ENCODE measurements around the gene NUDCD3.

Gene NUDCD3

GRCh38 chr7:44398511-44398911 lies 91.9 kb downstream of the NUDCD3 start (continued):
- no peak for TF ChIP-seq CSRNP3 (CRISPR knock-in tag; IDR thresholded peaks at IDR 0.05)

- TF ChIP-seq ESRRG (CRISPR knock-in tag; IDR thresholded peaks at IDR 0.05) (no peak), ZC3H10 (CRISPR knock-in tag; IDR thresholded peaks at IDR 0.05) (no peak), TCF4 (CRISPR knock-in tag; IDR thresholded peaks at IDR 0.05; ENCODE audit: borderline replicate concordance) (no peak), SNAI2 (CRISPR knock-in tag; IDR thresholded peaks at IDR 0.05) (no peak), PATZ1 (CRISPR knock-in tag; IDR thresholded peaks at IDR 0.05; ENCODE audit: borderline replicate concordance) (no peak), TSHZ2 (CRISPR knock-in tag; IDR thresholded peaks at IDR 0.05) (no peak), ZFP3 (CRISPR knock-in tag; IDR thresholded peaks at IDR 0.05) (no peak), TOX (CRISPR knock-in tag; IDR thresholded peaks at IDR 0.05; ENCODE audit: borderline replicate concordance) (no peak), CSRNP3 (CRISPR knock-in tag; IDR thresholded peaks at IDR 0.05) (no peak), POU6F1 (CRISPR knock-in tag; IDR thresholded peaks at IDR 0.05; ENCODE audit: borderline replicate concordance, low read depth) (no peak), RARB (CRISPR knock-in tag; IDR thresholded peaks at IDR 0.05) (no peak), CSDC2 (CRISPR knock-in tag; IDR thresholded peaks at IDR 0.05) (no peak), CREB5 (CRISPR knock-in tag; IDR thresholded peaks at IDR 0.05; ENCODE audit: low read depth) (no peak)
- no peak for ATAC-seq
Observed at GRCh38 chr7:44396931-44397545, 93.4 kb downstream of the NUDCD3 start.

GRCh38 chr7:44396496-44396895 lies 94.0 kb downstream of the NUDCD3 start:
- no peak for TF ChIP-seq CSDC2 (CRISPR knock-in tag; IDR thresholded peaks at IDR 0.05)
- no peak for TF ChIP-seq SNAI2 (CRISPR knock-in tag; IDR thresholded peaks at IDR 0.05)
- TF ChIP-seq ZFP30 (CRISPR knock-in tag; IDR thresholded peaks at IDR 0.05) = no peak
- no peak for TF ChIP-seq ISL1 (CRISPR knock-in tag; IDR thresholded peaks at IDR 0.05)
- TF ChIP-seq POU6F1 (CRISPR knock-in tag; IDR thresholded peaks at IDR 0.05; ENCODE audit: borderline replicate concordance, low read depth) = no peak
- TF ChIP-seq RARB (CRISPR knock-in tag; IDR thresholded peaks at IDR 0.05) = no peak
- no peak for TF ChIP-seq TOX (CRISPR knock-in tag; IDR thresholded peaks at IDR 0.05; ENCODE audit: borderline replicate concordance)
- TF ChIP-seq TSHZ2 (CRISPR knock-in tag; IDR thresholded peaks at IDR 0.05) = no peak
- no peak for TF ChIP-seq OSR1 (CRISPR knock-in tag; IDR thresholded peaks at IDR 0.05)
- ATAC-seq = no peak

Data from SK-N-SH treated with all-trans-retinoic acid at 6 μM for 48 hours (cell line).